GM19023 (cell line): Measurements from ENCODE around the gene CC2D2A.

ENCODE experiments used
- ATAC-seq: cut with Tn5 transposase; IDR thresholded peaks from one replicate; pipeline ENCODE4 v1.9.1; 2021; ENCODE audit warnings: mild to moderate bottlenecking, moderate library complexity; ENCODE audit not compliant: unreplicated experiment

CC2D2A gene

DNA sequence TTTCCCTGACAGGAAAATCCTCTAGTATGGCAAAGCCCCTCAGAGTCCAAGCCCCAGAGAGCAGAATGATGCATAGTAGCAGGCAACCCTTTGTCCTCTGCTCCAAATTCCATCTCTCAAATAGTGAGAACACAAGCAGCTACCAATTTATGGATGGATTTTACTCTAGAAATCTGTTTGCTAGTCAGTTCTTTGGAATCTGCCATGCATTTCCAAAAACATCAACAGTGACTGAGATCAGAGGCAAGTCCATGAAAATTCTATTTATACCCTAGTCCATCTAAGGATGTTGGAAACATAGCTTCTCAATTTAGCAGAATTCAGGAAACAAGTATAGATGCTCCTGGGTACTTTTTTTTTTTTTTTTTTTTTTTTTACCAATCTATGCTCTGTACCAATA, 10.0 kb upstream of the CC2D2A start:
- no peak for ATAC-seq

DNA sequence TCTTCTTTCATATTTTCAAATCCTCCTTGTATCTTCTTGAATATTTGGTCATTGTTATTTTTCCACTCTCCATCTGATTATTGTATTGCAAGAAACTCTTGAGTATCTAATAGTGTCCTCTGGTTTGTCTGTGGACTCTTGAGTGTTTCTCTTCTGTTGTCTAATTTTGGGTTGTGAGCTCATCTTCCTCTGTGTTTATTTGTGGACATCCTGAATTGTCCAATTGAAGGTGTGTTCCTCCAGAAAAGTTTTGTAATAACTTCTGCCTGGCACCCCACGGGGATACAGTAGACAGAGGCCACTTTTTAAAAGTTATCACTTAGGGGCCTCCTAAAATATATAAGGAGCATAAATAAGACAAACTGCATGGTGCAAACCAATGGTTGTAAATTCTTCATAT, 3.1 kb upstream of the CC2D2A start:
- ATAC-seq: no peak

DNA sequence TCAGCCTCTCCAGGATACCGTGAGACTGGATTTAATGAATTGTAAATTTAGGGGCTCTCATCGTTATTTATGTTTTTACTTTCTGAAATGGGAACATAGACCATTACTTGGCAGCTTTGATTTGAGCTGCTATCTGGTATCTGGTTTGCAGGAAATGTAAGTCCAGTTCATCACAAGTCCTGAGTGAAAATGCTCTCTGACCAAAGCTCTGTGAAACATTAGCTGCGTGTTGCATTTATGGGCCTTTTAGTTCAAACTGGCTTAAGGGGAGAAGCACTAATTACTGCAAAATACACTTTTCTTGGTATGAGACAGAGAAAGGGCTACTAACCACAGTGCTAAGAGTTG, 420 bp downstream of the CC2D2A start:
- no peak for ATAC-seq

DNA sequence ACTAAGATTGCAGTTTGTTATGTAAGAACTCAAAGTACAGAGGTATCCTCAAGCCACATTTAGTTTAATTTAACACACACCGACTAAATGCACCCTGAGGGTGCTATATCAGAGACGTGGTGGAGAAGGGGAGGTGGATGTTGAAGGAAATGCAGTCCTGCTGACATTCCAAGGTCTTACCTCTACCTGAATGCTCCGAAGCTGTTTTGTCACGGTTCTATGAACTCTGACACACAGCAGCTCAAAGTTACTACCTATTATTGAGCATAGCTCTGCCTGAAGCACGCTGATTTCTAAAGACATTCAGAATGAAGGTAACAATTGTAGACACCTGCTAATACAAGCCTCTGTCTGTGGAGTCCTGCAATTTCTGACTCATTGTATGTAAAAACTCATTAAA, 6.7 kb downstream of the CC2D2A start:
- no peak for ATAC-seq

DNA sequence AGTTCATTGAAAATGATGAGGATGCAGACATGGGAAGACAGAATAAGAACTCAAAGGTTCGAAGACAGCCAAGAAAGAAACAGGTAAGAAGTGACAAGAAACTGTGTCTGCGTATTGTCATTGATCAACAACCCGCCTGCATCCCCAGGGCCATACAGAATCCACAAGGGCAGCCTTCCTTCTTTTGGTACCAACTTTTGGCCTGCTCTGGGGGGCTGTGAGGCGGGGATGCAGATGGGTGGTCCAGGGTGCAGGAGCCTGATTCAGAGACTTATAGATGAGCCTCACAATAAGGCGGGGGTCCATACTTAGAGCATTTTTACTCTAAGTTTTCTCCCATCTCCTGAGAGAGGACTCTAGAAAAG, 9.0 kb downstream of the CC2D2A start:
- ATAC-seq: no peak

DNA sequence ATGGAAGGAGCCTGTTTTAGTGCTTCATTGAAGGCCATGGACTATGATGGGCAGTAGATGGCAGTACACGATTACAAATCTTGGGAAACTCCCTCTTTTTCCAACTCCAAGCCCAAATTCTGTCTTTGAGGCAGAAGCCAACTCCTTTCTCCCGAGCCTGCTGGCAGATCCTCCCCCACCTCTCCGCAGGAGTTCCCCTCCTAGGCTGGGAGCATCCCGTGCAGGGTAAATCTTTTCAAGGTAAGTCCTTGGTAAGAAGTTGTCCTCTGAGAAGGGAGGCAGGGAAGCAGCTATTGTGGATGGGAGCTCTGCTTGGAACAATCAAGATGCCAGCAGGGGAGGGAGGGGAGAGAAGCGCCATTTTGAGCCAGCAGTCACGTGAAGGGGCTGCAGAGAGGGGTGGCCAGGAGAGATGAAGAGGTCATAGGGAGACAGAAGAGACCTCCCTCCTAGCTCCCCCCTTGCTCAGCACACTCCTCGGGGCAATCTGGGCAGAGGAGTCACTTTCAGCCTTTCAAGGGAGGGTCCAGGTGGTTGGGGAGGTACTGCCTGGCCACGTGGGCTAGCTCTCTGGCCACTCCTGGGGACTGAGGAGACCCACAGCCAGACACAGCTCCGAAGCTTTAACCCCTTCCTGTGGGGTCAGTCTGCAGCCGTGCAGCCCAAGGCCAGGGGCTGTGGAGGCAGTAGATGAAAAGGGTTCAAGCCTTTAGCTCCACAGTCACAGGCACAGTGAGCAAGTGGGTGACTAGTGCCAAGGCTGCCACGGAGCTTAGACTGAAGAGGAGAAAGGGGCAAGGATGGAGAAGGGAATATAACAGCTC, 9.6 kb downstream of the CC2D2A start:
- ATAC-seq: no peak

DNA sequence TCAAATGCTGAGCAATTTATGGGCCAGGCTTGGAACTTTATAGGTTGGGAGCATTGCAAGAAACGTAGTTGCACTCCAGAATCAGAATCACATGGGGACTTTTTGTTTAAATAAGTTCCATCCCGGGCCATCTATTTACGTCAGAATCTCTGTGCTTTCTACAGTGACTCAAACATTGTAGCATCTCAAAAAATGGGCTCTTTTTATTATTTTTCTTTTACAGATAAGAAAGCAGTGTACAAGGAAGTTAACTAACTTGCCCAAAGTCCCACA, 10.2 kb downstream of the CC2D2A start:
- ATAC-seq: no peak

DNA sequence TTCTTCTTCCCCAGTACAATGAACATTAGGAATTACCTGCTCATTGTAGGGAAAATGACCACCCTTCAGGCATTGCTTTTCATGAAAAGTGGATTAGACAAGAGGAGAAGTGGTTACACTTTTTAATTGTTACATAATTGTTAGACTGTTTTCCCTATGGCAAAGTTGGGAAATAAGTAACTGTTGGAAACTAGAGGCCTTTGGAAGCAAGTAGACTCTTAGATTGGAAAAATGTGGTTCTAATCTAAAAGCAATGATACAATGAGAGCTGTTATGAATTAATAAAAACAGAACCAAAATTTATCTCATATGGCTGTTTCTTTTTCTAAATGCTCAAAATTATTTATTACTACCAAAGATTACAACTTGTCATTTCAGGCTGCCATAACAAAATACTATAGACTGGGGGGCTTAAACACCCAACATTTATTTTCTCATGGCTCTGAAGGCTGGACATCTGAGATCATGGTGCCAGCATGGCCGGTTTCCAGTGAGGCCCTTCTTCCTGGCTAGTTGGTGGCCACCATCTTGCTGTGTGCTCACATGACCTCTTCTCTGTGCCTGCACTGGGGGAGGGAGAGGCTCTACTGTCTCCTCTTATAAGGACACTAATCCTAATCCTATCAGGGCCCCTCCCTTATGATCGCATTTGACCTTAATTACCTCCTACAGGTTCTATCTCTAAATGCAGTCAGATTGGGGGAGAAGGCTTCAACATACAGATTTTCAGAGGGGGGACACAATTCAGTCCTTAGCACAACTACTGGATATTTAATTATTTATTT, 12.5 kb downstream of the CC2D2A start:
- ATAC-seq: no peak

DNA sequence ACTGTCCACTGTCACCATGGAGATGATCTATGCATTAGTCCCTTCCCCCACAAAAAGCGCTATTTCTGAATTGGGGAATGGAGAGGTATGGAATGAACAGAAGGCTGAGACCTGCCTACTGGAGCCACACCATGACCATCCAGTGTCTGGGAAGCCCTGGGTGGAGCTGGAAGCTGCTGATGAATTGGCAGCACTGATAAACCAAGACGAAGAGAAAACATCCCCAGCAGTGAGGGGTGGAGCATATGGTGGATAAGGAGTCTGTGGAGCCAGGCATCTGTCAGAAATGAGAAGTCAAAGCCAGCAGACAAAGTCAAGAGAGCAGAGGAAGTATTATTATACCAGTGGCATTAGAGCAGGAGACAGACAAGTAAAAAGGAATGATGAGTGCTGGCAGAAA, 13.2 kb downstream of the CC2D2A start:
- no peak for ATAC-seq

DNA sequence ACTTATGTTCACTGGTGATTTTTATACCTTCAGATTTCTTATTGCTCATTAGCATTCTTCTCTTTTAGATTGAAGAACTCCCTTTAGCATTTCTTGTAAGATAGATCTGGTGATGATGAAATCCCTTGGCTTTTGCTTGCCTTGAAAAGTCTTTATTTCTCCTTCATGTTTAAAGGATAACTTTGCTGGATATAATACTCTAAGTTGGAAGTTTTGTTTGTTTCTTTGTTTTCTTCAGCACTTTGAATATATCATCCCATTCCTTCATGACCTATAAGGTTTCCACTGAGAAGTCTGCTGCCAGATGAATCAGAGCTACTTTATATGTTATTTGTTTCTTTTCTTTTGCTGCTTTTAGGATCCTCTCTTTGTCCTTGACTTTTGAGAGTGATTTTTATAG, 18.5 kb downstream of the CC2D2A start:
- no peak for ATAC-seq

DNA sequence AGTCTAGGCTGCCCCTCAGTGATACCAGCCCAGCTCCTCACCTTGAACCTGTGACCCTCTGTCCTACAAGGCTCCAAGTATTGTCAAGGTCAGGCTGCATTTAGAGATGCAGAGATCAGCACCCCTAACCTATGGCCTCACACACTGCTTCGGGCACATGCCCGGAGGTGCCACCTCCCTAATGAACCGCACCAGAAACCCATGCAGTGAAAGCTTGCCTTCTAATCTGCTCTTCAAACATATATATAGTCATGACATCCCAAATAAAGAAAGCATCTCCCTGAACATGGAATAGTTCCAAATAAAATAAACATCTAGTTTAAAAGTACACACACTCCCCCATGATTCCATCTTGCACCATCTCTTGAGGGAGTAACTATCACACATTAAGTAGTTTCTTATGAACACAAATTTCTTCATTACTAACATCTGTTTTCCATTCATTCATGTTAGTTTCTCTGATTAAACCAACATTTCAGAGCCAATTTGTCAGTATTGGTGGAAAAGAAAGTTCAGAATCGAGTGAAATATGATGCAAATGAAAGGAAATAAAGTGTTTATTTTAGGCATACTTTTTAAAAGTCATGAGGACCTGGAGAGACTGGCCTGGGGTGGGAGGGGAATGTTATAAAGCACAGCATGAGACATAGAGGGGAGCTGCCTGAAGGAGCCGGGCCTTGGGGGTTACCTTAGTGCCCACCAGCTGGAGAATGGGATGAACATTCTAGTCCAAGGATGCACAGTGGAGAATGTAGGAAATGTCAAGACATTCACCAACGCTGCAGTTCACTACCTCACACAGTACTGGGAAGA, 19.2 kb downstream of the CC2D2A start:
- ATAC-seq: no peak

DNA sequence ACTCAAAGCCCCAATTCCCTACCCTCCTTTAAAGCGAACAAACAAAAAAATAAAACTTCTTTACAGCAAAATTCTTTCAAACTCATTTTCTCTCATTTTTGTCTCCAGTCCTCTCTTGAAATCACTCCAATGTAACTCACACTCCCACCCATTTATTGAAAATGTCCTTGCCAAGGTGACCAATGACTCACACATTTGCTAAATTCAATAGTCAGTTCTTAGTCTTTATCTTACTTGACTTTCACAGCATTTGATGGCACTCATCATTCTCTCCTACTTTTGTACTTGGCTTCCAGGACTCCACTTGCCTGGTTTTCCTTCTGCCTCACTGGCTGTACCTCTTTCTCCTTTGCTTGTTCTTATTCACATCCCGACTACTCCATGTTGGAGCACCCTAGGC, 19.9 kb downstream of the CC2D2A start:
- no peak for ATAC-seq

DNA sequence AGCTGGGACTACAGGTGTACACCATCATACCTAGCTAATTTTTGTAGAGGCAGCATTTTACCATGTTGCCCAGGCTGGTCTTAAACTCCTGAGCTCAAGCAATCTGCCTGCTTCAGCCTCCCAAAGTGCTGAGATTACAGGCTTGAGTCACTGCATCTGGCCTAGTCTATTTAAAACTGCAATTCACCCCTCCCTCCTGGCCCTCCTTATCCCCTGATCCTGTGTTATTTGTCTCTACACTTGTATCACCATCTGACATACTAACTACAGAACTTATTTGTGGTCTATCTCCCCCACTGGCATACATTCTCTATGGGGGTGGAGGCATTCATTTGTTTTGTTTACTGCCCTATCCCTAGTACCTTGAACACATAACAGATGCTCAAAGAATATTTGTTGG, 23.7 kb downstream of the CC2D2A start:
- no peak for ATAC-seq

DNA sequence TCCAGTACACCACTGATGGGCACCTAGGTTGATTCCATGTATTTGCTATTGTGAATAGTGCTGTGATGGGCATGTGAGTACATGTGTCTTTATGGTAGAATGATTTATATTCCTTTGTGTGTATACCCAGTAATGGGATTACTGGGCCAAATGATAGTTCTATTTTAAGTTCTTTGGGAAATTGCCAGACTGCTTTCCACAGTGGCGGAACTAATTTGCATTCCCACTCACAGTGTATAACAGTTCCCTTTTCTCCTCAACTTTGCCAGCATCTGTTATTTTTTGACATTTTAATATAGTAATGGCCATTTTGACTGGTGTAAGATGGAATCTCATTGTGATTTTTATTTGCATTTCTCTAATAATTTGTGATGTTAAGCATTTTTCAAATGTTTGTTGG, 25.9 kb downstream of the CC2D2A start:
- ATAC-seq: no peak

DNA sequence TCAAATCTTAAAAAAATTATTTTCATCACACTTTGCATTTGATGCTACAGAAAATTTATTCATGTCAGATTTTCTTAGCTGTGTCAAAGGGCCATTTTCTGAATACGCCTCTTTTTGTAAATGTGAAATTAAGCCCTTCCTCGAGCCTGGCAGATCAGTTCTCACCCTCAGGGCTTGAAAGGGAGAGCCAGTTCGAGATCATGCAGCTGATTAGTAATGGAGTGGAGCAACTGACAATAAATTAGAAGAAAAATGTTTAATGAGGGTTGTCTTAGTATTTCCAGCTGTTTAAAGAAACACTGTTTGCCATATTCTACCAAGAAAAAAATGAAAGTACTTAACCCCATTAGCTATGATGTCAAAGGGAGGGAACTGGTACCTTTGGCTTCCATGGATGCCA, 28.7 kb downstream of the CC2D2A start:
- ATAC-seq: no peak

DNA sequence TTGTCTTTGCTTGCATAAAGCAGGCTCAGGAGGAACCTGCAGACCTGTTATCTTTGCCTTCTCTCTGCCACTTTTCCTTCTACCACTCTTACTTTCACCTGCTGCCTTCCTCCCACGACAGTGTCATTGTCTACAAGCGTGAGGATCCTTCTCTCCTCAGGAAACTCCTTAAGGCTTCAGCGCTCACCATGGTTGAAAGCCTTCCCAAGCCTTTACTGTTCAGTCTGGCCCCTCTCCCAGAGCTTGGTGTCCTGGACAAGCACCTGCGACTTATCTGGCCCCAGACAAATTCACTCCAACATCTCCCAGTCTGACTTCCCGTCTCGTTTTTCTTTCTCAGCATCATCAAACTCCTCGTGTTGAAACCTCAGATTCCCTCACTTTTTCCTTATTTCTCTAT, 31.0 kb downstream of the CC2D2A start:
- no peak for ATAC-seq

DNA sequence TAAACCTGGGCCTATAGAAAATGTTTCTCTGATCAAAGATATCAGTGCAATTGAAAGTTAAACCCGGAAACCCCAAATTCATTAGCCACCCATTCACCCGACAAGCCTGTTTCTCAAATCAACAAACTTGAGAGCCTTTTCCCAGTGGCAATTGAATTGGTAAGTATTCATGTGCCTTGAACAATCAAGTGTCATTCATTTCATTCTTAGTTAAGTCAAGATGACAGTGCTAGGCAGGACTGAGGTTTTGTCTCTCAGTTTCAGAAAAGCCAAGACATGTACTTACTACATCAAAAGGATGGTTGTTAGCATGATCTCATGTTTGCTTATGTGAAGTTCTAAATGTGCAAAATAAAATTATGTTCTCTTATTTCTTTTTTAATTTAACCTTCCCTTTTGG, 32.3 kb downstream of the CC2D2A start:
- no peak for ATAC-seq

DNA sequence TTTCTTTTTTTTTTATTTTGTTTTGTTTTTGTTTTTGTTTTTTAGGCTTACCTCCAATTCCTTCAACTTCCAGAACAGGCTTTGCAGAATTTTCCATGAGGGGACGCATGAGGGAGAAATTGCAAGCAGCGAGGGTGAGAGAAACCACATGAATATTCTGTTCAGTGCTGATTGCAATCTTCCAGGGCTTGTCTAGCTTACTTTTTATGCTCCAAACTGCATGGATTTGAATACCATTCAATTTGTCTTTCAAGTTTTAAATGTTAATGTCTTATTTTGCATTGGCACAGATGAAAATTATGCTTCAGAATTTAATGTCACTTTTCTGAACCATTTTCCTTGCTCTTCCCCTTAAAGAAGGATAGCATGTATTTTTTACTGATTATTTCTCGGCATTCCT, 32.7 kb downstream of the CC2D2A start:
- no peak for ATAC-seq

DNA sequence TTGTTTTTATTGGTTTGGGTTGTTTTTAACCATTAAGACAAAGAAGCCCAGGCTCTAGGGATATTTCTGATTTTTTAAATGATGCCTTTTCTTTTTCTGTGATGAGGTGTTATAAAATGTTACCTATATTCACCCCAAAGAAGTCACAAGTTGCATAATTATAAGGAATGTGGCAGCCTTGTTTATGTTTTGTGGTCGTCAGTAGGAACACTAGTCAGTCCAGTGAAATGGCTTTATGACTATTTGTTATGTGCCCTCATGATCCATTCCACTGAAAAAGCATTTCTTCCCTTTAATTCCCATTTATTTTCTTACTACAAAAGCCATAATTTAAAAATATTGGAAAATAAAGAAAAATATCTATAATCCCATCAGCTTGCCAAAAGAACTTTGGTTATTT, 34.4 kb downstream of the CC2D2A start:
- no peak for ATAC-seq

DNA sequence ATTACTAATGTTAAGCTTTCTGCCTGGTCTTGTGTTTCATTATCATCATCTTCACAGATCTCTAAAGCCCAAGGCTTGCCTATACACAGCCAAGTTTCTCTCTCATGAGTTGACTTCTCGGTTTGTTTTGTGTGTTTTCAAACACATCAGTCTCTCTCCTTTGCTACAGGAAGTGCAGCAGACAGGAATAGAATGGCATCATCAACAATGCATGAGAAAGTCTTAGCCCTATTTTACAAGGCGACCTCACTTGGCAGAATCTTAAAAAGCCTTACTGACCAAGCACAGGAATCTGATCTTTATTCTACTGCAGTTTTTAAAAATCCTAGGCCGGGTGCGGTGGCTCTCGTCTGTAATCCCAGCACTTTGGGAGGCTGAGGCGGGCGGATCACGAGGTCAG, 36.8 kb downstream of the CC2D2A start:
- ATAC-seq: no peak

DNA sequence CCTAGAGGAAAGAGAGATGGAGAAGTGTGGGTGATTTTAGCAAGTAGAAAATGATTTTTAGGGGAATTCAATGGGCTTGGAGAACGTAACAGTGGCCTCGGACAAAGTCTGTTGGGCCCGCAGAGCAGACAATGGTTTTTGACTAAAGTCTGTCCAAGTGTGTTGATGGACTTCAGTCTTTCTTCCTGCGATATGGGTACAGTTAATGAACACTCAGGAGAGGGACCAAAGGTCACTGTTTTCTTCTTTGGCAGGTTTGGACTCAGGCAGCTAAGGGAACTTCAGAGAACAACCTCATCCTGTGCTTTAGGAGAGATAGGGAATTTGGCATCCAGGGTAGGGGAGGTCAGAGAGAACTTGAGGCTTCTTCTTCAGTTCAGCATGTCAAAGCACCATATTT, 38.0 kb downstream of the CC2D2A start:
- ATAC-seq: no peak

DNA sequence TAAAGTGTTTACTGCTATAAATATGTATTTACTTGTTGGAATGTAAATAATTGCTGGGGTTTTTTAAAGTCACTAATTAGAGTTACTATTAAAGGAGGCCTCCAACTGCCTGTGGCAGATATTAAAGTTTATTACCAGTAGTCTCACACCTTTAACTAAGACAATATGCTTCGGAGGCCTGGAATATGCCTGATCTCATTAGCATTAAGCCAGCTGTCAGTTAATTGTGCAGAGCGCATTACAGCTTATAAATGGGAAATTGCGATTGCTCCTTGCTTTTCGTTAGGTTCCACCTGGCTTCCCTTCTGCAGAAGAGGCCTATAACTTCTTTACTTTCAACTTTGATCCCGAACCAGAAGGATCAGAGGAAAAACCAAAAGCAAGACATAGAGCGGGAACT, 41.3 kb downstream of the CC2D2A start:
- ATAC-seq: no peak
